Germinal center (tissue), 1 donor: ENCODE data around the gene TOMM40.
A peak's percentile ranks its signal among the peaks of the same experiment; 100 is the strongest.

ENCODE experiments used
- DNase-seq: peaks from one replicate; pipeline ENCODE4 v3.0.0; 2012; ENCODE audit warnings: mixed read lengths, low spot score

TOMM40 gene

GRCh38 chr19:44927746-44928145, 36.7 kb downstream of the TOMM40 start:
- no peak for DNase-seq

- DNase-seq = no peak
Observed at GRCh38 chr19:44930088-44930487, 39.0 kb downstream of the TOMM40 start.

- no peak for DNase-seq
Observed at GRCh38 chr19:44931541-44931940, 40.5 kb downstream of the TOMM40 start.

- no peak for DNase-seq
Observed at GRCh38 chr19:44939668-44940067, 48.6 kb downstream of the TOMM40 start.

- DNase-seq = no peak
Observed at GRCh38 chr19:44942067-44942571, 51.1 kb downstream of the TOMM40 start, which contains the start of gene APOC4. APOC4 (plus strand) TSS chr19:44942237; CDS start chr19:44942278, 41 bp downstream.

- DNase-seq = peak; percentile 77
Observed at GRCh38 chr19:44943801-44944249, 52.8 kb downstream of the TOMM40 start.

GRCh38 chr19:44947041-44947581, 56.1 kb downstream of the TOMM40 start:
- DNase-seq = no peak

- DNase-seq = no peak
Observed at GRCh38 chr19:44948237-44948636, 57.2 kb downstream of the TOMM40 start.

- no peak for DNase-seq
Observed at GRCh38 chr19:44948763-44949374, 57.8 kb downstream of the TOMM40 start.

- no peak for DNase-seq
Observed at GRCh38 chr19:44949550-44949949, 58.5 kb downstream of the TOMM40 start.

- DNase-seq = peak; percentile 82
Observed at GRCh38 chr19:44951179-44952159, 60.4 kb downstream of the TOMM40 start.
